HG03060 (cell line): Measurements from ENCODE around the gene JUN.

ENCODE experiments used
- ATAC-seq: cut with Tn5 transposase; IDR thresholded peaks from one replicate; pipeline ENCODE4 v1.9.1; 2021; ENCODE audit warnings: low read depth, moderate number of reproducible peaks; ENCODE audit not compliant: unreplicated experiment

JUN gene

GRCh38 chr1:58784758-58785441 is 1.1 kb upstream of the JUN start:
- ATAC-seq, result no peak

GRCh38 chr1:58783090-58783992 is 506 bp downstream of the JUN start:
- ATAC-seq, result no peak

GRCh38 chr1:58782178-58783089 is 1.4 kb downstream of the JUN start:
- ATAC-seq, result no peak

GRCh38 chr1:58781541-58782177 is 2.2 kb downstream of the JUN start:
- ATAC-seq, result no peak

- ATAC-seq, result no peak
Observed at GRCh38 chr1:58780836-58781452, 2.9 kb downstream of the JUN start.

- no peak for ATAC-seq
Observed at GRCh38 chr1:58780411-58780810, 3.4 kb downstream of the JUN start.

- no peak for ATAC-seq
Observed at GRCh38 chr1:58779801-58780382, 4.0 kb downstream of the JUN start.

GRCh38 chr1:58779059-58779754 is 4.6 kb downstream of the JUN start:
- ATAC-seq, result no peak

GRCh38 chr1:58778385-58779000 is 5.4 kb downstream of the JUN start:
- ATAC-seq, result no peak

- no peak for ATAC-seq
Observed at GRCh38 chr1:58774027-58774426, 9.8 kb downstream of the JUN start.

GRCh38 chr1:58773406-58773840 is 10.4 kb downstream of the JUN start:
- peak; percentile 72 for ATAC-seq

- ATAC-seq, result no peak
Observed at GRCh38 chr1:58769809-58770320, 14.0 kb downstream of the JUN start.

GRCh38 chr1:58768971-58769808 is 14.7 kb downstream of the JUN start:
- ATAC-seq, result no peak

- no peak for ATAC-seq
Observed at GRCh38 chr1:58768191-58768731, 15.6 kb downstream of the JUN start.

GRCh38 chr1:58767143-58767542 is 16.7 kb downstream of the JUN start:
- ATAC-seq, result no peak

GRCh38 chr1:58765441-58765840 is 18.4 kb downstream of the JUN start:
- ATAC-seq, result no peak

- no peak for ATAC-seq
Observed at GRCh38 chr1:58765006-58765405, 18.8 kb downstream of the JUN start.
